Upper lobe of right lung (tissue), 1 donor: ENCODE data around the gene LYZ. TPM values are rescaled to one million over a fixed set of nuclear protein-coding genes. Genes with fewer than 3 reads are reported as not detected.

Experiments used
- ATAC-seq: fragments of 200-7000 bp; cut with Tn5 transposase; one replicate; pipeline ENCODE4 v1.9.1; 2020; ENCODE audit warnings: mild to moderate bottlenecking, moderate library complexity
- DNase-seq: peaks from one replicate; pipeline ENCODE4 v3.0.0-alpha.2; 2020
- H3K27ac ChIP-seq: fragments of 200-600 bp; one replicate; pipeline ENCODE4 v1.8.0; 2022
- H3K27me3 ChIP-seq: fragments of 200-600 bp; one replicate; pipeline ENCODE4 v1.8.0; 2022; ENCODE audit warnings: mild to moderate bottlenecking
- H3K36me3 ChIP-seq: fragments of 200-600 bp; one replicate; pipeline ENCODE4 v1.8.0; 2022
- H3K4me1 ChIP-seq: fragments of 200-600 bp; one replicate; pipeline ENCODE4 v1.8.0; 2022
- H3K4me3 ChIP-seq: fragments of 200-600 bp; one replicate; pipeline ENCODE4 v1.8.0; 2022; ENCODE audit warnings: mild to moderate bottlenecking
- H3K9me3 ChIP-seq: fragments of 200-600 bp; one replicate; pipeline ENCODE4 v1.8.0; 2022
- intact Hi-C: fragments of 100-400 bp; cut with DNase I; formaldehyde crosslinking; loops from one replicate; pipeline ENCODE4 v1.11.0; 2022
- total RNA-seq: library from RNA; stranded (reverse); fragmentation: NEBNext Ultra II Directional; extraction: Animal tissue kit (Norgen Biotek cat#: 25700); gene quantifications from one replicate; pipeline ENCODE4 v1.2.1, GENCODE V29; 2021
- TF ChIP-seq, protein P1 (sequence below): fragments of 200-600 bp; IDR thresholded peaks from one replicate; pipeline ENCODE4 v1.8.0; 2022; ENCODE audit warnings: antibody characterized with exemption
- donor health status: DM: no; HTN: yes; CAD: no; lungs with severe emphysema.

LYZ gene
- total RNA-seq, 1 donor from 2014 or later = 1,056 TPM

DNA sequence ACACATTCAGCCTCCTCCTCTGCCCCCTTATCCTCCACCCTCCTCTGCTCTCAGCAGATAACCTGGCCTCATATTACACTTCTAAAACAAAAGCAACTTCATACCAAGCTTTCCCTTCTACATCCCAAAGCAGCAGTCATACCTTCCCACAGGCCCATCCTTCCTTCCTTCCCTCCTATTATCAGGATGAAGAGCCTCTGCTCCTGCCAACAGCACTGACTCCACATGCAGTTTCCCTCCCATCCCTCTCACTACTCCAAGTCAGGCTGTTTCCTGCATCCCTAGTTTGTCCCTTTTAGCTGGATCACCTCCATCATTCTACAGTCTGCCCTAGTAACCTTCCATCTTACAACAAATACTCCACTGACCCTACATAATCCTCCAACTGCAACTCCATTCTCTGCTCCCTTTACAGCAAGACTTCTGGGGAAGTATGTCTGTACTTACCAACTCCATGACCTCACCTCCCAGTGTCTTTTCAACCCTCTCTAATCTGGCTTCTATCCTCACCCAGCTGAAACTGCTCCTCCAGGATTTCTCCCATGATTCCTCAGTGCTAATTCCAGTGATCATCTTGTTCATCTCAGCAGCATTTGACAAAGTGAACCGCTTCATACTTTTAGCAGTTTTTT lies 6.5 kb downstream of the LYZ start:
- intact Hi-C loops = no loop called here
- Histone ChIP-seq H3K27ac (no peak overlapping the region), H3K9me3 (no peaks in the 10 kb centered on the region), H3K4me3 (no peak overlapping the region), H3K36me3 (no peaks in the 10 kb centered on the region), H3K4me1 (no peaks in the 10 kb centered on the region), H3K27me3 (no peaks in the 10 kb centered on the region)
- ATAC-seq (no peak), DNase-seq (no peak)
- TF ChIP-seq, protein P1, sequence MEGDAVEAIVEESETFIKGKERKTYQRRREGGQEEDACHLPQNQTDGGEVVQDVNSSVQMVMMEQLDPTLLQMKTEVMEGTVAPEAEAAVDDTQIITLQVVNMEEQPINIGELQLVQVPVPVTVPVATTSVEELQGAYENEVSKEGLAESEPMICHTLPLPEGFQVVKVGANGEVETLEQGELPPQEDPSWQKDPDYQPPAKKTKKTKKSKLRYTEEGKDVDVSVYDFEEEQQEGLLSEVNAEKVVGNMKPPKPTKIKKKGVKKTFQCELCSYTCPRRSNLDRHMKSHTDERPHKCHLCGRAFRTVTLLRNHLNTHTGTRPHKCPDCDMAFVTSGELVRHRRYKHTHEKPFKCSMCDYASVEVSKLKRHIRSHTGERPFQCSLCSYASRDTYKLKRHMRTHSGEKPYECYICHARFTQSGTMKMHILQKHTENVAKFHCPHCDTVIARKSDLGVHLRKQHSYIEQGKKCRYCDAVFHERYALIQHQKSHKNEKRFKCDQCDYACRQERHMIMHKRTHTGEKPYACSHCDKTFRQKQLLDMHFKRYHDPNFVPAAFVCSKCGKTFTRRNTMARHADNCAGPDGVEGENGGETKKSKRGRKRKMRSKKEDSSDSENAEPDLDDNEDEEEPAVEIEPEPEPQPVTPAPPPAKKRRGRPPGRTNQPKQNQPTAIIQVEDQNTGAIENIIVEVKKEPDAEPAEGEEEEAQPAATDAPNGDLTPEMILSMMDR = no peak

DNA sequence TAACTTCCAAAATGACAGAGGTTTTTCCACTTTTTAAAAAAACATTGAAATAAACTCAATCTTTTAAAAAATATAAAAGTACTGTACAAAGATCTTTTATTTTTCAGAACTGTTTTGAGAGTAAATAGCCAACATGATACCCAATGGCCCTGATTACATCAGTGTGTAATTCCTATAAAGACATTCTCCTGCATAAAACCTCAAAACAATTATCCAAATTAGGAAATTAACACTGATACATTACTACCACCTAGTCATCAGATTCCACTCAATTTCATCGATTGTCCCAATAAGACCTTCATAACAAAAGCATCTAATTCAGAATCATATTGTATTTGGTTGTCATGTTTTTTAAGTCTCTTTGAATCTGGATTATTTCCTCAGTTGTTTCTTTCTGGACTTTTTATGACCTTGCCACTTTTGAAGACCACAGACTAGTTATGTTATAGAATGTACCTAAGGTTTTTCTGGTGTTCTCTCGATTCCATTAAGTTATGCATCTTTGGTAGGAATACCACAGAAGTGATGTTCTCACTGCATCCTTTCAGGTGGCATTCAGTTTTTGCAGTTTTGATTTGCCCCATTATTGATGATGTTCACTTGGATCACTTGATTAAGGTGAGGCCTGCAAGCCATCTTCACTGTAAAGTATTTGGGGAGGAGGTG lies 7.3 kb downstream of the LYZ start:
- H3K9me3 ChIP-seq = no peaks in the 10 kb centered on the region
- ATAC-seq (no peak), DNase-seq (no peak)
- H3K27ac ChIP-seq = no peak overlapping the region
- no peak overlapping the region for H3K4me3 ChIP-seq
- intact Hi-C loops = no loop called here
- TF ChIP-seq, protein P1 = no peak
- no peaks in the 10 kb centered on the region for H3K36me3 ChIP-seq
- peaks cover 1% of the 10 kb centered on the region for H3K4me1 ChIP-seq
- no peaks in the 10 kb centered on the region for H3K27me3 ChIP-seq

DNA sequence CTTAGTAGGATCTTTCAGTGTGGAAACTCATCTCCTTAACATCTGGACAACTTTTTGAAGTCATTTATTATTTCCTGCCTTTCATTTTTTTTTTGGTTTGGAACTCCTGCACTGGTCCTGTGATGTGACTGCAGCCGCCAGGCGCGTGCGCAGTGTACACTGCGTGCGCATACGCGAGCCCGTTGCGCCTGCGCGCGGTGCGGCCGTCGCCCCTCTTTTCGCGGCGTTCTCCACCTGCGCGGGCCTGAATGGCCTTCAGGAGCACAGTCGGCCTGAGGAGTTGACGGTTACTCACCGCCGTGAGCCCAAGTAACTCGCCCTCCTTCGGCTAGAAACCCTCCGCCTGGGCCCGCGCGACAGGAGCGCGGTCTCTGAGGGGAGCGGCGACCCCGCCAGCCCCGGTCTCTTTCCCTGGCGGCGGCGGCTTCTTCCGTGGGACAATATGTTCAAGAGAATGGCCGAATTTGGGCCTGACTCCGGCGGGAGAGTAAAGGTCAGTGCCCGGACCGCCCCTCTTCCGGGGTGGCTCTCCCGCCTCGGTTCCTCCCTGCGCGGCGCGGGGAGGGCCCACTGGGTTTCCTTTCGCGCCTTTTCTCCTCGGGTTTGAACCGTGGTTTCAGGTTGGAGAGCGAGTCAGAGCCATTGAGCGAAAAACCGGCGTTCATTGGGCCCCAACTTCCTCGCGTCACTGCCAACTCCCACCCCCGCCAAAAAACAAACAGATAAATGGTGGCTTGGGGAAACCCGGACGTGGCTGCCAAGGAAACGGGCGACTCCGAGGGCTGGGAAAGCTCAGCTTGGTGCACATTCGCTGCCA lies 11.6 kb downstream of the LYZ start, which contains the start of gene YEATS4:
Gene YEATS4 (plus strand): TSS at position 213 of the 817 bp plus-strand sequence. CDS start 230 bp downstream, at position 443.
- Histone ChIP-seq H3K36me3 (peaks cover 16% of the 10 kb centered on the region), H3K4me3 (peak within 1 kb of the TSS; percentile 98), H3K27ac (peak within 1 kb of the TSS; percentile 98), H3K27me3 (no peaks in the 10 kb centered on the region), H3K4me1 (peaks cover 3% of the 10 kb centered on the region), H3K9me3 (no peaks in the 10 kb centered on the region)
- peak; percentile 94 for DNase-seq
- TF ChIP-seq, protein P1 = no peak
- ATAC-seq = peak; percentile 95
- intact Hi-C loops = no loop called here

DNA sequence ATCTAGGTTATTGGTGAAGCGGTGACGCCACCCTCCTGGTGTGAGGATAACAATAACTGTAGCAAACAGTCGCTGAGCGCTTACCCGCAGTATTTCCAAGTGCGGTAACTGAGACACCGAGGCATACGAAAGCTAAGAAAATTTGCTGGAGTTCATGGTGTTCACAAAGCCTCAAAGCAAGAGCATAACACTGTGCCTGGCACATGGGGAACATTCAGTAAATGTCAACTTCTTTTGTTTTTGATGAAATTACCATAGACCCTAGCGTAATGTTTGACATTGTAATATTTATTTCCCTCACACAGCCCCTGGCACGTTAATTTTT lies 12.1 kb downstream of the LYZ start:
- peaks cover 16% of the 10 kb centered on the region for H3K36me3 ChIP-seq
- ATAC-seq = no peak
- intact Hi-C loops = no loop called here
- peak overlapping the region; percentile 98 for H3K27ac ChIP-seq
- TF ChIP-seq, protein P1 = no peak
- H3K27me3 ChIP-seq = no peaks in the 10 kb centered on the region
- DNase-seq = no peak
- peaks cover 3% of the 10 kb centered on the region for H3K4me1 ChIP-seq
- peak overlapping the region; percentile 98 for H3K4me3 ChIP-seq
- H3K9me3 ChIP-seq = no peaks in the 10 kb centered on the region

DNA sequence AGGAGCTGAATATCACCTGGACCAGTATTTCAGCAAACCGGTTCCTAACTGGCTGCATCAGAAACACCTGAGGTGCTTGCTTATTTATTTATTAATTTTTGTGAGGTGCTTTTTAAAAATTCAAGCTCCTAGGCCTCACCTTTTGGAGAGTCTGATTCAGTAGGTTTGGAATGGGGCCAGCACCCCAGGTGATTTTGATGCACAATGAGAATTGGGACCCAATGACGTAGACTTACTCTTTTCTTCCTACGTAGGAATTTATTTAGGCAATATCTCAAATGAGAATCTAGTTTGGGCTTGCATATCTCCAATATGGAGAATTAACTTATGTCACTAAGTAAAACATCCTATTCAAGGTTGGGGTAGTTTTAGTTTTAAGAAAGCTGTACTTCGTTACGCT lies 18.6 kb downstream of the LYZ start:
- Histone ChIP-seq H3K4me1 (no peaks in the 10 kb centered on the region), H3K36me3 (peaks cover 74% of the 10 kb centered on the region), H3K9me3 (no peaks in the 10 kb centered on the region), H3K27ac (no peak overlapping the region), H3K4me3 (no peak overlapping the region), H3K27me3 (no peaks in the 10 kb centered on the region)
- DNase-seq (no peak), ATAC-seq (no peak)
- TF ChIP-seq, protein P1 = no peak
- intact Hi-C loops = no loop called here
